ENCODE data around the gene SLC35A3.
A peak's percentile ranks its signal among the peaks of the same experiment; 100 is the strongest.
"Not testable (repeated sequence)": the region's sequence is repeated elsewhere in the genome, so short reads cannot be mapped to it uniquely, and the experiment has no call there.

The SLC35A3 gene

GRCh38 chr1:99957818-99958217, 12.0 kb upstream of the SLC35A3 start:
- Histone ChIP-seq H3K9ac (ENCODE audit: low read depth, low read length) (no peak overlapping the region), H3K36me3 (ENCODE audit: insufficient read depth, low read length) (no peaks in the 10 kb centered on the region), H3K27me3 (ENCODE audit: control insufficient read depth, insufficient read depth, low read length) (no peaks in the 10 kb centered on the region), H3K9me3 (replicated peaks; ENCODE audit: low read length) (no peaks in the 10 kb centered on the region), H3K4me1 (ENCODE audit: control insufficient read depth, insufficient read depth, low read length) (peaks cover 2% of the 10 kb centered on the region), H3K4me2 (ENCODE audit: low read length) (no peak overlapping the region), H3K4me3 (ENCODE audit: low read length) (no peak overlapping the region)

GRCh38 chr1:99959189-99959705, 10.5 kb upstream of the SLC35A3 start:
- H3K27me3 ChIP-seq (ENCODE audit: control insufficient read depth, insufficient read depth, low read length); H3K4me3 ChIP-seq (ENCODE audit: low read length); H3K4me2 ChIP-seq (ENCODE audit: low read length); H3K36me3 ChIP-seq (ENCODE audit: insufficient read depth, low read length); H3K9me3 ChIP-seq (replicated peaks; ENCODE audit: low read length); H3K4me1 ChIP-seq (ENCODE audit: control insufficient read depth, insufficient read depth, low read length); H3K9ac ChIP-seq (ENCODE audit: low read depth, low read length): not testable (repeated sequence)

- H3K9ac ChIP-seq (ENCODE audit: low read depth, low read length); H3K4me2 ChIP-seq (ENCODE audit: low read length); H3K9me3 ChIP-seq (replicated peaks; ENCODE audit: low read length): not testable (repeated sequence)
Measured at GRCh38 chr1:99960260-99960659, 9.5 kb upstream of the SLC35A3 start.

GRCh38 chr1:99963041-99963795, 6.6 kb upstream of the SLC35A3 start:
- H3K4me1 ChIP-seq (ENCODE audit: control insufficient read depth, insufficient read depth, low read length), result peaks cover 8% of the 10 kb centered on the region
- H3K27me3 ChIP-seq (ENCODE audit: control insufficient read depth, insufficient read depth, low read length), result no peaks in the 10 kb centered on the region
- H3K4me3 ChIP-seq (ENCODE audit: low read length), result no peak overlapping the region

More at GRCh38 chr1:99960260-99960659, 9.5 kb upstream of the SLC35A3 start:
- not testable (repeated sequence) for H3K4me1 ChIP-seq (ENCODE audit: control insufficient read depth, insufficient read depth, low read length); H3K36me3 ChIP-seq (ENCODE audit: insufficient read depth, low read length); H3K4me3 ChIP-seq (ENCODE audit: low read length); H3K27me3 ChIP-seq (ENCODE audit: control insufficient read depth, insufficient read depth, low read length)

GRCh38 chr1:99964806-99965205, 5.0 kb upstream of the SLC35A3 start:
- H3K27me3 ChIP-seq (ENCODE audit: control insufficient read depth, insufficient read depth, low read length), result no peaks in the 10 kb centered on the region
- no peak overlapping the region for H3K4me3 ChIP-seq (ENCODE audit: low read length)
- no peak overlapping the region for H3K9ac ChIP-seq (ENCODE audit: low read depth, low read length)
- no peaks in the 10 kb centered on the region for H3K9me3 ChIP-seq (replicated peaks; ENCODE audit: low read length)
- H3K4me1 ChIP-seq (ENCODE audit: control insufficient read depth, insufficient read depth, low read length), result peaks cover 14% of the 10 kb centered on the region
- no peak overlapping the region for H3K4me2 ChIP-seq (ENCODE audit: low read length)
- no peaks in the 10 kb centered on the region for H3K36me3 ChIP-seq (ENCODE audit: insufficient read depth, low read length)

More at GRCh38 chr1:99963041-99963795, 6.6 kb upstream of the SLC35A3 start:
- Histone ChIP-seq H3K9me3 (replicated peaks; ENCODE audit: low read length) (no peaks in the 10 kb centered on the region), H3K36me3 (ENCODE audit: insufficient read depth, low read length) (no peaks in the 10 kb centered on the region), H3K4me2 (ENCODE audit: low read length) (no peak overlapping the region), H3K9ac (ENCODE audit: low read depth, low read length) (no peak overlapping the region)

GRCh38 chr1:99965646-99966375, 4.0 kb upstream of the SLC35A3 start:
- H3K27me3 ChIP-seq (ENCODE audit: control insufficient read depth, insufficient read depth, low read length), result no peaks in the 10 kb centered on the region
- H3K4me1 ChIP-seq (ENCODE audit: control insufficient read depth, insufficient read depth, low read length), result peaks cover 16% of the 10 kb centered on the region
- no peak overlapping the region for H3K4me3 ChIP-seq (ENCODE audit: low read length)
- no peak overlapping the region for H3K4me2 ChIP-seq (ENCODE audit: low read length)
- H3K9me3 ChIP-seq (replicated peaks; ENCODE audit: low read length), result no peaks in the 10 kb centered on the region
- H3K36me3 ChIP-seq (ENCODE audit: insufficient read depth, low read length), result no peaks in the 10 kb centered on the region
- no peak overlapping the region for H3K9ac ChIP-seq (ENCODE audit: low read depth, low read length)

GRCh38 chr1:99968214-99968613, 1.6 kb upstream of the SLC35A3 start:
- Histone ChIP-seq H3K4me3 (ENCODE audit: low read length) (no peak overlapping the region), H3K9ac (ENCODE audit: low read depth, low read length) (no peak overlapping the region), H3K27me3 (ENCODE audit: control insufficient read depth, insufficient read depth, low read length) (no peaks in the 10 kb centered on the region), H3K4me2 (ENCODE audit: low read length) (no peak overlapping the region), H3K9me3 (replicated peaks; ENCODE audit: low read length) (no peaks in the 10 kb centered on the region), H3K36me3 (ENCODE audit: insufficient read depth, low read length) (no peaks in the 10 kb centered on the region), H3K4me1 (ENCODE audit: control insufficient read depth, insufficient read depth, low read length) (peaks cover 24% of the 10 kb centered on the region)

- peaks cover 20% of the 10 kb centered on the region for H3K4me1 ChIP-seq (ENCODE audit: control insufficient read depth, insufficient read depth, low read length)
- H3K36me3 ChIP-seq (ENCODE audit: insufficient read depth, low read length), result no peaks in the 10 kb centered on the region
- H3K4me2 ChIP-seq (ENCODE audit: low read length), result peak overlapping the region; percentile 95
- H3K4me3 ChIP-seq (ENCODE audit: low read length), result peak overlapping the region; percentile 97
- H3K9me3 ChIP-seq (replicated peaks; ENCODE audit: low read length), result no peaks in the 10 kb centered on the region
- H3K9ac ChIP-seq (ENCODE audit: low read depth, low read length), result peak overlapping the region; percentile 89
- no peaks in the 10 kb centered on the region for H3K27me3 ChIP-seq (ENCODE audit: control insufficient read depth, insufficient read depth, low read length)
Measured at GRCh38 chr1:99969260-99969728, 502 bp upstream of the SLC35A3 start.

- peak overlapping the region; percentile 95 for H3K4me2 ChIP-seq (ENCODE audit: low read length)
- peaks cover 4% of the 10 kb centered on the region for H3K36me3 ChIP-seq (ENCODE audit: insufficient read depth, low read length)
- no peaks in the 10 kb centered on the region for H3K9me3 ChIP-seq (replicated peaks; ENCODE audit: low read length)
- peak overlapping the region; percentile 89 for H3K9ac ChIP-seq (ENCODE audit: low read depth, low read length)
- H3K4me1 ChIP-seq (ENCODE audit: control insufficient read depth, insufficient read depth, low read length), result peaks cover 20% of the 10 kb centered on the region
- no peaks in the 10 kb centered on the region for H3K27me3 ChIP-seq (ENCODE audit: control insufficient read depth, insufficient read depth, low read length)
- H3K4me3 ChIP-seq (ENCODE audit: low read length), result peak overlapping the region; percentile 97
Measured at GRCh38 chr1:99970713-99971255, 988 bp downstream of the SLC35A3 start.

GRCh38 chr1:99972066-99972465, 2.3 kb downstream of the SLC35A3 start:
- Histone ChIP-seq H3K9ac (ENCODE audit: low read depth, low read length) (peak overlapping the region; percentile 5), H3K4me1 (ENCODE audit: control insufficient read depth, insufficient read depth, low read length) (peaks cover 20% of the 10 kb centered on the region)
- H3K9me3 ChIP-seq (replicated peaks; ENCODE audit: low read length); H3K4me3 ChIP-seq (ENCODE audit: low read length); H3K36me3 ChIP-seq (ENCODE audit: insufficient read depth, low read length); H3K4me2 ChIP-seq (ENCODE audit: low read length); H3K27me3 ChIP-seq (ENCODE audit: control insufficient read depth, insufficient read depth, low read length): not testable (repeated sequence)

- H3K27me3 ChIP-seq (ENCODE audit: control insufficient read depth, insufficient read depth, low read length), result no peaks in the 10 kb centered on the region
- H3K36me3 ChIP-seq (ENCODE audit: insufficient read depth, low read length), result peaks cover 9% of the 10 kb centered on the region
- no peaks in the 10 kb centered on the region for H3K9me3 ChIP-seq (replicated peaks; ENCODE audit: low read length)
- no peak overlapping the region for H3K9ac ChIP-seq (ENCODE audit: low read depth, low read length)
- peaks cover 14% of the 10 kb centered on the region for H3K4me1 ChIP-seq (ENCODE audit: control insufficient read depth, insufficient read depth, low read length)
- no peak overlapping the region for H3K4me2 ChIP-seq (ENCODE audit: low read length)
- H3K4me3 ChIP-seq (ENCODE audit: low read length), result no peak overlapping the region
Measured at GRCh38 chr1:99975529-99975928, 5.7 kb downstream of the SLC35A3 start.
